Peyer's patch (tissue), 4 donors: ENCODE results near the gene PA2G4.

Experiments
- CTCF ChIP-seq, 6 experiments: fragments of 450-650 bp in 4 of 6; fragments of 200-600 bp in 2 of 6; sonication (generic) in 1 of 6; IDR thresholded peaks; one replicate each; pipeline ENCODE4 v1.5.1; 2017 to 2019; ENCODE audit warnings: antibody characterized with exemption in 6 of 6, mild to moderate bottlenecking in 3 of 6, moderate library complexity in 1 of 6
- POLR2A ChIP-seq, 2 donors: fragments of 450-650 bp; IDR thresholded peaks; one replicate each; pipeline ENCODE4 v1.5.1; 2017; ENCODE audit warnings: antibody characterized with exemption in 2 of 2, mild to moderate bottlenecking in 2 of 2, moderate library complexity in 2 of 2

DNA sequence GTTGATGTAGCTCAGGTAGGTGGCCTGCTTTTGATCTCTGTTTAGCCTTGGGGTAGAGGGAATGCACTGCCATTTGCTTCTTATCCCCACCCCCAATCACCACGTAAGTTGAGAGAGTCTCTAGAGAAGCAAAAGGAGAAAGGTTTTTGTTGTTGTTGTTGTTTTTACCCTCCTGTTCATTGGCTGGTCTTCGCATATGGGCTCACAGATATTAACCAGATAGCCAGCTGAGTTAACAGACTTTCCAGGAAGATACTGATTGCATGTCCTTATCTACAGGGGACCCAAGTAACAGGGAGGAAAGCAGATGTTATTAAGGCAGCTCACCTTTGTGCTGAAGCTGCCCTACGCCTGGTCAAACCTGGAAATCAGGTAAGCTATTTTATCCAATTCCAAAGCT lies 2.9 kb downstream of the PA2G4 start:
- TF ChIP-seq CTCF (IDR thresholded peaks at IDR 0.05) (no peak), POLR2A (IDR thresholded peaks at IDR 0.05) (no peak)
